ENCODE data around the gene CRACR2A. TPM values are rescaled to one million over a fixed set of nuclear protein-coding genes. Genes with fewer than 3 reads are reported as not detected.

Gene CRACR2A
- total and polyA plus RNA-seq, 2 of the 8 experiments (the other 6 are each of a cell fraction or from before 2014, with no cell fraction given): 0.85 to 3.2 TPM

GRCh38 chr12:3771853-3772252 lies 18.9 kb upstream of the CRACR2A start:
- H2AFZ ChIP-seq (ENCODE audit: low read length): no peak overlapping the region
- no peak overlapping the region for H3K27ac ChIP-seq (ENCODE audit: low read depth, low read length)
- no peaks in the 10 kb centered on the region for H3K23me2 ChIP-seq (ENCODE audit: low read depth, low read length)
- no peaks in the 10 kb centered on the region for H3K27me3 ChIP-seq (replicated peaks in 1 of 4; ENCODE audit: control insufficient read depth in 3 of 4, extremely low read depth in 1 of 4, insufficient read depth in 3 of 4, low read length in 3 of 4)
- whole genome bisulfite sequencing, 2 experiments (ENCODE audit: extremely low coverage in 1 of 2, insufficient coverage in 1 of 2, insufficient read length in 1 of 2, insufficient replicate concordance in 2 of 2, low coverage in 1 of 2, low lambda C conversion rate in 2 of 2, missing lambda C conversion rate in 1 of 2): 91% methylated on average over 1 of the region's 1 CpG; no CpG with 5 or more reads in 1 of the 2 experiments
- H3K14ac ChIP-seq (ENCODE audit: insufficient read length): no peak overlapping the region
- H4K20me1 ChIP-seq (replicated peaks in 1 of 2; ENCODE audit: control insufficient read depth in 1 of 2, insufficient read depth in 2 of 2, low read length in 2 of 2): no peaks in the 10 kb centered on the region
- TF ChIP-seq TAF1 (IDR thresholded peaks at IDR 0.05; ENCODE audit: low read depth, low read length) (no peak), NANOG (IDR thresholded peaks at IDR 0.05; ENCODE audit: insufficient read depth, low read depth, low read length, poor library complexity, severe bottlenecking) (no peak), NRF1 (IDR thresholded peaks at IDR 0.05; ENCODE audit: low read depth, low read length) (no peak), JUND (IDR thresholded peaks at IDR 0.05; ENCODE audit: low read length) (no peak), PHF8 (conservative IDR thresholded peaks at IDR 0.05; ENCODE audit: low read depth, low read length) (no peak), POLR2AphosphoS5 (IDR thresholded peaks at IDR 0.05; ENCODE audit: low read depth, low read length) (no peak), RBBP5 (IDR thresholded peaks at IDR 0.05; ENCODE audit: borderline replicate concordance, low read depth, low read length) (no peak), GABPA (IDR thresholded peaks at IDR 0.05; ENCODE audit: borderline replicate concordance, insufficient read depth, low read length) (no peak)
- H4K5ac ChIP-seq (ENCODE audit: insufficient read length, low read depth, low read length): no peak overlapping the region
- ChIA-PET POLR2A (ENCODE audit: partially characterized antibody) (no interaction called here), CTCF (ENCODE audit: partially characterized antibody) (interaction anchor here (0.6 to 8.9 kb wide), 8 partner anchors 18 to 472 kb away, joined by 3 to 57 read pairs (median 4); no protein-coding TSS in a partner anchor)
- no peak overlapping the region for H2AK5ac ChIP-seq (ENCODE audit: low read depth, low read length)
- no peak overlapping the region for H2BK120ac ChIP-seq (replicated peaks; ENCODE audit: low read depth, low read length)
- H3K18ac ChIP-seq (ENCODE audit: extremely low read depth, low read length): no peak overlapping the region
- no peak overlapping the region for H3K23ac ChIP-seq (ENCODE audit: insufficient read length)
- H2BK15ac ChIP-seq (ENCODE audit: low read length): no peak overlapping the region
- no peak overlapping the region for H3K4ac ChIP-seq (replicated peaks; ENCODE audit: insufficient read length, low read depth, low read length)
- no peak overlapping the region for H2BK20ac ChIP-seq (ENCODE audit: low read length)
- DNase-seq (ENCODE audit: low read depth in 1 of 2, low spot score in 2 of 2) (no peak), FAIRE-seq (no peak)
- H3K9me3 ChIP-seq (ENCODE audit: insufficient read depth in 2 of 2, low read depth in 1 of 2, low read length in 1 of 2): no peaks in the 10 kb centered on the region
- no peak overlapping the region for H3K4me3 ChIP-seq (ENCODE audit: extremely low read depth in 1 of 4, insufficient read depth in 2 of 4, low read depth in 3 of 4, low read length in 4 of 4)
- no peak overlapping the region for H2BK12ac ChIP-seq (ENCODE audit: low read depth, low read length)
- H3K79me2 ChIP-seq (ENCODE audit: control insufficient read depth in 1 of 2, insufficient read depth in 2 of 2, low read length in 2 of 2): no peaks in the 10 kb centered on the region
- no peak overlapping the region for H3K4me2 ChIP-seq (ENCODE audit: insufficient read depth in 1 of 2, low read depth in 2 of 2, low read length in 2 of 2)
- H3K79me1 ChIP-seq (ENCODE audit: low read depth, low read length): no peaks in the 10 kb centered on the region
- H3K9ac ChIP-seq (replicated peaks in 1 of 4; ENCODE audit: extremely low read depth in 1 of 4, low read depth in 3 of 4, low read length in 3 of 4): no peak overlapping the region
- H4K8ac ChIP-seq (ENCODE audit: extremely low read depth, insufficient read depth, low read length): no peak overlapping the region
- no peaks in the 10 kb centered on the region for H3K36me3 ChIP-seq (ENCODE audit: control insufficient read depth in 2 of 4, insufficient read depth in 4 of 4, low read length in 3 of 4)
- H3K56ac ChIP-seq (replicated peaks; ENCODE audit: insufficient read length, low read depth, low read length): no peak overlapping the region
- peaks cover 0 to 4% (median 0%) of the 10 kb centered on the region in 4 experiments; a peak in 1 of 7 replicates for H3K4me1 ChIP-seq (replicated peaks in 1 of 4; ENCODE audit: control insufficient read depth in 3 of 4, insufficient read depth in 4 of 4, low read length in 3 of 4)
- no peak overlapping the region for H4K91ac ChIP-seq (replicated peaks; ENCODE audit: insufficient read length, low read length)
- H2BK5ac ChIP-seq (ENCODE audit: low read depth, low read length): no peak overlapping the region
